GM18499 (cell line): ENCODE measurements around the gene UBTD2.
A peak's percentile ranks its signal among the peaks of the same experiment; 100 is the strongest.
"Not testable (repeated sequence)": the region's sequence is repeated elsewhere in the genome, so short reads cannot be mapped to it uniquely, and the experiment has no call there.

Experiments
- ATAC-seq: cut with Tn5 transposase; IDR thresholded peaks from one replicate; pipeline ENCODE4 v1.9.1; 2021; ENCODE audit warnings: moderate number of reproducible peaks; ENCODE audit not compliant: insufficient read depth, unreplicated experiment

The UBTD2 gene

DNA sequence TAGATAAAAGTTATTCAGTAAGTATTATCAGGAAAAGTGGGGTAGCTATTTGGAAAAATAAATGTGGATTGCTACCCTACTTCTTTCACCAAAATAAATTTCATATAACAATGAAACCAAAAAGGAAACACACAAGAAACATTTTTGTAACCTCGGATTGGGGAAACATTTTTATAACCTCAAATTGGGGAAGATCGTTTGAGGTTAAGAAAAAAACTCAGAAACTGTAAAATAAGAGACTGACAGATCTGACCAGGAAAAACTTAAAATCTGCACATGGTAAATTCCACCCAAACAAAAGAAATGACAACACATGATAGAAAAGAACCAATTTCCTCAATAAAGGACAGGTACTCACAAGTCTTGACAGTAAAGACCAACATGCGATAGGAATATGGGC lies 76.1 kb downstream of the UBTD2 start:
- ATAC-seq: no peak

DNA sequence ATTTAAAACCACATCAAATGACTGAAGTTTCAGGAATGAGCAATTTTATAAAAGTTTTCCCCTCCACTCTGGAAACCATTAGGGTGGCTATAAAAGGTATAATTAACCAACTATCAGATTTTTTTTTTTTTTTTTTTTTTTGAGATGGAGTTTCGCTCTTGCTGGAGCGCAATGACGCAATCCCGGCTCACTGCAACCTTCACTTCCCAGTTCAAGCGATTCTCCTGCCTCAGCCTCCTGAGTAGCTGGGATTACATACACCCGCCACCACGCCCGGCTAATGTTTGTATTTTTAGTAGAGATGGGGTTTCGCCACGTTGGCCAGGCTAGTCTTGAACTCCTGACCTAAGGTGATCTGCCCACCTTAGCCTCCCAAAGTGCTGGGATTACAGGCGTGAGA lies 77.6 kb downstream of the UBTD2 start:
- not testable (repeated sequence) for ATAC-seq

DNA sequence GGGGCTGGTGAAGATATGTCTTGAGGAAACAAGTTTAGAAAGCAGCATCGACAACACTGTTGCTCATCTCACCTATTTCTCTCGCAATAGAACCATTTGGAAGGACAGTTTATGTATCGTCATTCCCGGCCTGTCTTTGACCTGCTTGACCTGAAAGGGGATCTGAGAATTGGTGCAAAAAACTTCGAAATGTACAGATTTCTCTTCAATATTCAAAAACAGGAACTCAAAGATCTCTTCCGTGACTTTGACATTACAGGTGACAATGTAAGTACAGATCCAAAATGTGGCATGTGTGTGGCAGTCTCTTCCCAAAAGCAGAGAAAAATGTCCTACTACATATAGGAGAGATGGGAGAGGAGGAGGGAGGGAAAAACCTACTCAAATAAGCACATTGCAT lies 83.1 kb downstream of the UBTD2 start:
- ATAC-seq: no peak

DNA sequence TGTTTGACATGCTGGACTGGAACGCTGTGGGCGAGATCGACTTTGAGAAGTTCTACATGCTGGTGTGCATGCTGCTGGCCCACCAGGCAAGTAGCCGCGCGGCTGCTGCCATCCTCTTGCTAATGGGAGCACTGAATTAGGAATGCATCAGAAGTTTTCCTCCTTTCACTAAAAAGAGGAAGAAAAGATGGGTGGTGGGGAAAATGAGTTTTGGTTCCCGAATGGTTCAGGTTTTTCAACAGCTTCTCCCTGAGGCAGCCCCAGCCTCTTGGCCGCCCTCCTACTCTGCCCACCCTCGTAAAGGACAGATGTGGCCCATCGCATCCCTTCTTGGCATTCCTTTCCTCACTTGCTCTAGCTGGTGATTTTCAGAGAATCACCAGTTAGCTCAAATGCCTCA lies 84.1 kb downstream of the UBTD2 start:
- no peak for ATAC-seq

DNA sequence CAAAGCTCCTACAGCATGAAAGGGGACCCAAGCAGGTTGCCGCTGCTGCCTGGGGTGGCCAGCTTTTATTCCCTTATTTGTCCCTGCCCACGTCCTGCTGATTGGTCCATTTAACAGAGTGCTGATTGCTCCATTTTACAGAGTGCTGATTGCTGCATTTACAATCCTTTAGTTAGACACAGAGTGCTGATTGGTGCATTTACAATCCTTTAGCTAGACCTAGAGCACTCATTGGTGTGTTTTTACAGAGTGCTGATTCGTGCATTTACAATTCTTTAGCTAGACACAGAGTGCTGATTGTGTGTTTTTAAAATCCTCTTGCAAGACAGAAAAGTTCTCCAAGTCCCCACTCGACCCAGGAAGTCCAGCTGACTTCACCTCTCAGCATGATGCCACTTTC lies 85.8 kb downstream of the UBTD2 start:
- not testable (repeated sequence) for ATAC-seq

DNA sequence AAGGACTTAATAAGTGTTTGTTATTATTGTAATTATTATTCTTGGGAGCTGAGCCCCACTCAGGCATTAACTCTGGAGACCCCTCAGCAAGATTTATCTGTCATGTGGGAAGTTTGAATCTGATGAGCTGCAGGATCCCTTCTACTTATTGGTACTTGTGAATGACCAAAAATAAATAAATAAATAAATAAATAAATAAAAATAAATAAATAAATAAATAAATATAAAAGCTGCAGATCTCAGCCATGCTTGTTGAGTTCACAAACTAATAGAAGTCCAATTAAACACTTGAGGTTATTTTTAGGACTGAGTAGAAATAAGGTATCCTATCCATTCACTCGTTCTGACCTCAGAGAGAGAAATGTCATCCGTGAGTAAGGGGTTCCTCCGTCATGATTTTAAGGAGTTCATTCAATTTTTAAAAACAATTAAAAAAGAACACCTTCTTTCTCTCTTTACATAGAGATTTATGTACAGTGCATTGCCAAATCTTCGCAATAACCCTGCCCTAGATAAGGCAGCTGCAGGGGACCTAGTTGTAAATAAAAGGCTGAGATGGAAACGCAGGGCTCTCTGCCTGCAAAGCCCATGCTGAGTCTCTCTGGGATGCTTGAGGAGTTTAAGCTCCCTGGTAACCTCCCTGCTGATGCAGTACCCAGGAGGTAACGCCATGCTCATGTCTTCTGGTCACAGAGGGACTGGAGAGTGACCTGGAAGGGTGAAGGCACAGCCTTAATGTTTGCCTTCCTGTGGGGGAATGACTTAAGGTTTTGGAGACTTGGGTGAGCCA lies 88.4 kb downstream of the UBTD2 start:
- ATAC-seq: no peak

DNA sequence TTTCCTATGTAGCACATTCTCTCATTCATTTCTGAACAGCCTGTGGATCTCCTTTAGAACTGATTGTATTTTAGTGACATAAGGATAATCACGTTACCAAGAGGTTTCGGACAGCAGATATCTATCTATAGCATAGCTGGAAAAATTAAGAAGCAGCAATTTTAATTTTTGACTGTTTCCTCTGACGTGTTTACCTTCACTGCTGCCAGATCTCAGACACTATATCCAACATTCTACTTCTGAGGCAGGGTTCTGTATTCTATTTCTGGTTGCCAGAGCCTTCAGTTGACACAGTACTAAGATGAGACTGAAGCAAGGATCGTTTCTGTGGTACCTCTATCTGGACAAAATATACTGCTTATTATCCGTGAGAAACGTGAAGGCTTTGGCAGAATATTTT lies 89.7 kb downstream of the UBTD2 start, which contains the start of gene EFCAB9:
Gene EFCAB9 (plus strand): TSS at position 301 of the 400 bp plus-strand sequence. CDS start 1 bp downstream, at position 302.
- ATAC-seq: no peak

DNA sequence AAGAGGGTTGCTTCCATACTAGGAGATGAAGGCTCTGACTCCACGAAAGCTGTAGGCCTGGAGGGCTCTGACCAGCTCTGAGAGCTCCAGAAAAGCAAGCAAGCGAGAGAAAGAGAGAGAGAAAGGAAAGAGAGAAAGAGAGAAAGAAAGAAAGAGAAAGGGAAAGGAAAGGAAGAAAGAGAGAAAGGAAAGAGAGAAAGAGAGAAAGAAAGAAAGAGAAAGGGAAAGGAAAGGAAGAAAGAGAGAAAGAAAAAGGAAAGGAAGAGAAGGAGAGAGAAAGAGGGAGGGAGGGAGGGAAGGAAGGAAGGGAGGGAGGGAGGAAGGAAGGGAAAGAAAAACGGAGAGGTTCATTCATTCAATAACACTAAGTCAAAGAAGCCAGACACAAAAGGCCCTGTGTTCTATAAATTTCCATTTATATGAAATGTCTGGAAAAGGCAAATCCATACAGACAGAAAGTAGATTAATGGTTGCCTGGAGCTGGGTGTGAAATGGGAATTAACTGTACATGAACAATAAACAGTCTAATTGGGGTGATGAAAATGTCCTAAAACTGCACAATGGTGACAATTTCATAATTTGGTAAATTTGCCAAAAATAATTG lies 93.8 kb downstream of the UBTD2 start:
- no peak for ATAC-seq

DNA sequence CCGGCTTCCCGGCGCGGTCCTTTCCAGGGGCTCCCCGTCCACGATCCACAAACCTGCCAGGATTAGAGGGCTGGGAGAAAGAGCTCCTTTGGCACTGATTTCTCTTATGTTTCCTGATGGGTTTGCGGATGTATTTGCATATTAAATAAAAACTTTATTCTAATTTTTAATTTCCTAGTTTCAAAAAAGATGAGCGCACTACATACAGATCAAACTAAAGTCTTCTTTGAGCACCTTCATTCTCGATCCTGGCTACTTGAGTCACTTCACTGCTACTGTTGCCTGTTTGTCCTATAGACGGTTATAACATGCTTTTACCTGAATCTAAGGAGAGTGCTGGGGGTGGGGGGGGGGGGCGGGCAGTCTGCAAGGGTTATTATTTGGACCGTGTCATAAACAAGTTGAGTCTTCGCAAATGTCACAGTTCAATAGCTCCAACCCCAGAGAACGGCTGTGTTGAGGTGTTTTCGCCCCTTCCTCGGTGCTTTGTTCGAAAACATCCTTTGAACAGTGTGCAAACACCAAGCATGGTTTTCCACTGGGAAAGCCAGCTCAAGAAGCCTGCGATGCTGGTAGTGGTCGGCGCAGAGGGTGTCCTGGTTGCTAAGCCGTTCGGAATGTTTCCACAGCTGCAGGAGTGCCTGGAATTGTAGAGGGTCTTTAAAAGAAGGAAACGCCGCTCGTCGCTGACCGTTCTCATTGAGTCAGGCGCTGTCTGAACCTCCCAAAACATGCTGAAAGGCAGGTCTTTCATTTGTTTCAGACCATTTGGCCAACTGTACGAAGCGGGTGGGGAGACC lies 94.5 kb downstream of the UBTD2 start:
- ATAC-seq: no peak

DNA sequence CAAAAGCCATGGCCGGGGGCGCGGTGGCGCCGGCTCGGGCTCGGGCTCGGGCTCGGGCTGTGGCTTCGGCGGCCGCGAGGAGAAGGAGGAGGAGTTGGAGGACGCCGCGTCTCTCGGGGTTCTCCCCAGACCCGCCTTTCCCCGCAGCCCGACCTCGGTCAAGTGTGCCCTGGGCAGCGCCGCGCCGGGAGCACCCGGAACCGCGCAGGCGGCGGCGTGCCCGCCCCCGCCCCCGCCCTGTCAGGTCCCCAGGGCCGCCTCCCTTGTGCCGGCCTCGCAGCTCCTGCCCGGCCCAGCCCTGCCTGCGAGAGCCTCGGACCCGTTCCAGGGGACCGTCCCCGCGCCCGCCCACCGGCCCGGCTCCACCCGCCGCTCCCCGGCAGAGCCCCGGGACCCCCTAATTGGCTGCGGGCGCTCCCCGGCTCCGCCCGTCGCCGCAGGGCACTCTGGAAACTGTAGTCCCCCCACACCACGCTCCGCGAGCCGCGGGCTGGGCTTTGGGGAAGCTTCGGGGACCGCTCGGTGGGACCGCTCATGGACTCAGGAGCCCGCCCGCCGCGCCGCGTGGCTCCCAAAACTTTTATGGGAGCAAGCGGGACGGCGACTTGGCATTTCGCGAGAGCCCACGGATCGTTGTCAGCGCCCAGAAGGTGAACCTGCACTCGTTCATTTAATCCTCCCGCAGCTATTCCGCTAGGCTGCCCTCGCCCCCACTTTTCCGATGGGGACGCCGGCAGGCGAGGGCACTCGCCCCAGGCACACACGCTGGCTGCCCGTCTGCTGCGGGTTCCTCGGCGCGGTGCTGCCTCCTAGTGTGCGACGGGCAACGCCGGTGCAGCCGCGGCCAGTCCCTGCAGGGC lies 95.3 kb downstream of the UBTD2 start, which contains the start of gene STK10:
Gene STK10 (minus strand): TSS at position 192 of the 860 bp plus-strand sequence. CDS start 182 bp downstream, at position 10.
- peak; percentile 48 for ATAC-seq

DNA sequence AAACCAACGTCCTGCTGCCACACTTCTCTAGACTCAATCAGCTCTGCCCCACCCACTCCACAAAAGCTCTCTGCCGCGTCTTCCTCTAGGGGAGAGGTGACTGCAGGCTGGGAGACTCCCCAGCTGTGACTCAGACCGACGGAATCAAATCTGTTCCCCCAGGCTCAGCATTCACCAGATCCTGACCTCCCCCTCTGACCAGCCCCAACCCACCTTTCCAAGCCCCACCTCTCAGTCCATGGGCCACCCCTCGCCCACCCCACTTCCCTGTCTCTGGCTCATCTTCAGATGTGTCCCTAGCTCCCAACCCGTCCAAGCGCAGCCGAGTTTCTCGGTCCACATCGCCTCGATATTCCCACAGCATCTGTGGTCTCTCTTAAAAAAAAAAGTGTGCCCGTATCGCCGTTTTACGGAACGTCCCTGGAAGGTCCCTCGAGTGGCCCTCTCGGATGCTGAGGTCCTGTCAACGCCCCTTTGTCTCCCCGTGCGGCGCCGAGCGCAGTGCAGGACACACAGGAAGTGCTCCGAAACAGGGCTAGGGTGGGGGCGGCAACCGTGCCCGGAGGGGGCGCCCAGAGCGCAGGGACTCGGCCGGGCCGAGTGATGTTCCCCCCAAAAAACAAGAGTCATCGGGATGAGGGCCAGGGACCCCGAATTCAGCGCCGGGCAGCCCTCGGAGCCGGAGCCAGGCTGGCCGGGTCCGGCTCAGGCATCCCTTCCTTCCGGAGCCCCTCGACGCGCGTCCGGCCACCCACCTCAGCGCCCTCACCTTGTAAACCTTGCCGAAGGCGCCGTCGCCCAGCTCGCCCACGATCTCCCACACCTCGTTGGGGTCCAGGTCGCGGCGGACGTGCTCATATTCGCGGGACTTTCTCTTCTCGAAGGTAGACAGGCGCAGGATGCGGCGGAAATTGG lies 96.2 kb downstream of the UBTD2 start:
- ATAC-seq: no peak

DNA sequence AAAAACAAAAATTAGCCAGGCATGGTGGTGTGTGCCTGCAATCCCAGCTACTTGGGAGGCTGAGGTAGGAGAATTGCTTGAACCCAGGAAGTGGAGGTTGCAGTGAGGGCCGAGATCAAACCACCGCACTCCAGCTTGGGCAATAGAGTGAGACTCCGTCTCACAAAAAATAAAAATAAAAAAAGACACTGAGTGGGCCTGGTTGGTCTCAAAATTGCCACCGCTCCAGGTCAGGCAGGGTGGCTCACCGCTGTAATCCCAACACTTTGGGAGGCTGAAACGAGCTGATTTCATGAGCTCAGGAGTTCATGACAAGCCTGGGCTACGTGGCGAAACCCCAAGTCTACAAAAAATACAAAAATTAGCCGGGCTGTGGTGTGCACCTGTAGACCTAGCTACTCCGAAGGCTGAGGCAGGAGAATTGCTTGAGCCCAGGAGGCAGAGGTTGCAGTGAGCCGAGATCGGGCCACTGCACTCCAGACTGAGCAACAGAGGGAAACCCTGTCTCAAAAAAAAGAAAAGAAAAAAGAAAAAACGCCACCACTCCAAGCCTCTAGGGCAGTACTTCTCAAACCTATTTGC lies 97.4 kb downstream of the UBTD2 start:
- no peak for ATAC-seq

DNA sequence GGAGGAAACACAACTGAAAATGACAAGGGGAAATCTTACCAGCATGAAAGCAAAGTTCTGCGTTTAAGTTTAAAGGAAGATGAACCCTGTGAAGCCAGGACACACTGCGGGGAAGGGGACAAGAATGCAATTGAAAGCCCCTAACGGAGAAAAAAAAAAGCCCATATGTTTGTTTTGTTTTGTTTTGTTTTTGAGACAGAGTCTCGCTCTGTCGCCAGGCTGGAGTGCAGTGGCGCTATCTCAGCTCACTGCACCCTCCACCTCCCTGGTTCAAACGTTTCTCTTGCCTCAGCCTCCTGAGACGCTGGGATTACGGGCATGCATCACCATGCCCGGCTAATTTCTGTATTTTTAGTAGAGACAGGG lies 98.5 kb downstream of the UBTD2 start:
- no peak for ATAC-seq

DNA sequence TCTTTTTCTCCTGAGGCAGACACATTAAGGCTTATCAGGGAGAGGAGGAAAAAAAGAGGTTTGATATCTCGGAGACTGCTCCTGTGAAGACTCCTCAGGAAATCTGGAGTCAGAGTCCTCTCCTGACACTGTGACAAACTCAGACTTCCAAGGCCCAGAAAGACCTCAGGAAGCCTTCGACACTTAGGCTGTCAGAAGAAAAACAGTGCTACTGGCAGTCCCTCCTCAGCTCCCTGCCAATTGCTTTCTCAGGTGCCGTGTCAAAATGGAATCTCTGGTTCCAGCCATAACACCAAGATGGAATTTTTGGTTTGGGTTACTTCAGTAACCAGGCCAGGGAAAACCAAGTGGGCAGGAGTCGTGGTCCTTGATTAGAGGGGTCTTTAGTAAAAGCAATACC lies 99.7 kb downstream of the UBTD2 start:
- ATAC-seq: no peak

DNA sequence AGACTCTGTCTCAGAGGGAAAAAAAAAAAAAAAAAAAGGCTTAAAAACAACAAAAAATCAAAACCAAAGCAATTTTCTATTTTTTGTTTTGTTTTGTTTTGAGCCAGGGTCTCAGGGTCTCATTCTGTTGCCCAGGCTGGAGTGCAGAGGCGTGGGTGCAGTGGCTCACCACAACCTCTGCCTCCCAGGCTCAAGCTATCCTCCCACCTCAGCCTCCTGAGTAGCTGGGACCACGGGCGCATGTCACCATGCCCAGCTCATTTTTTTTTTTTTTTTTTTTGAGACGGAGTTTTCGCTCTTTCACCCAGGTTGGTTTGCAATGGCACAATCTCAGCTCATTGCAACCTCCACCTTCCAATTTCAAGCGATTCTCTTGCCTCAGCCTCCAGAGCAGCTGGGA lies 101.3 kb downstream of the UBTD2 start:
- ATAC-seq: no peak

DNA sequence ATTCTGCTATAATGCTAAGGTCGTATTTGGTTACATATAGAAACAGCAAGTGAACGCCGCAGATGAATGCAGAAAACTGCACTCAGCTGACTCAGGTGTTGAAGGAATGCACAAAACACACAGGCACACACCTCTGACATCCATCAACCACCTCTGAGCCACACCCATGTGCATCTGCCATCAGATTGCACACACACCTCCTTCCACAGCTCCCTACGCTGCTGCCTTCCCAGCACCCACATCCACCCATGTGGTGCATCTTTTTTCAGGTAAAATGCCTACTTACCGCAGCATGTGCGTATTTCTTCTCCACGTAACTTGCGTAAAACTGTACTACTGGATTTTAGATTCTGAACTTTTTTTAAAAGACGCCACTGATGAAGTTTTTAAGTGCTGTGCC lies 102.6 kb downstream of the UBTD2 start:
- ATAC-seq: no peak

DNA sequence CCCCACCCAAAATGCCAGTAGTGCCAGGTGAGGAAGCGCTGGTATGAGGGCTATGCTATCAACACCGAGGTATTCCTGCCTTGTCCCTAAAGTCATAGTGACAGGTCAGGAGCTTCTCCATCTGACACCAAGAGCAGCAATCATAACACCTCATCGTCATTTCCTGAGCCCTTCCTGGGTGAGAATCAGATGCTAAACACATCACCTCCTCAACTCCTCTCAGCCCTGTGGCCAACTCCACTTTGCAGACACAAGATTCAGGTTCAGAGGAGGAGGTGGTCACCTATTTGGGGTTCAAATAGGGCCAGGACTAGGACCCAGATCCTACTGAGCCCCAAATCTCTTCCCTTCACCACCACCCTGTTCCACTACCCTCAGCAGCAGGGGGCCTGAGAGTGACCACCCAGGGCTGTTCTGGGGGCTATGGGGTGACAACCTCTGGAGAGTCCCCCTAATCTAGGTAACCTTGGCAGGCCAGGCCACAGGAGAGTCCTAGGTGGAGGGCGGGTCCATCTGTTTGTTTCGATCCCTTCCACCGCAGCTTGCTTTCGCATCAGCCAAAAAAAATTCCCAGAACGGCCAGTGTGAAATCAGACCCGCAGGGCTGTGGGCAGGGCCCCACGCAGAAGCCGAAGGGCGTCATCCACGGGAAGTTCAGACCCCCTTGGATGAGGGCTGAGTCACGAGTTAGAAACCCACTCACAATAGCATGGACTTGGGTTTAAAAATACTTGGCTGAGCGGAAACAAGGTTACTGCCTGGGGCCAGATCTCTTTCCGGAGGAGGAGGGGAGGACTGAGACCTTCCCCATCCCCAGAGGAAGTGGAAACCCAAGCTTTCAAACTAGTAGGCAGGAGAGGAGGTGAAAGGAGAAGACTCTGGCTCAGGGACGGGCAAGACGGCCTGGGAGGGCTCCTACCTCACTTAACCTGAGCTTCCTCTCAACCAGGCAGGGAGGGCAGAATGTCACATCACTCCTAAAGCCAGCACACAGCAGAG lies 104.3 kb downstream of the UBTD2 start:
- peak; percentile 31 for ATAC-seq
